GM04504 (cell line): ENCODE measurements around the gene CMA1.
"Not testable (repeated sequence)": the region's sequence is repeated elsewhere in the genome, so short reads cannot be mapped to it uniquely, and the experiment has no call there.

Source experiments
- DNase-seq: peaks from one replicate; pipeline ENCODE4 v3.0.0-alpha.2; 2012; ENCODE audit warnings: low read depth

The CMA1 gene, protein sequence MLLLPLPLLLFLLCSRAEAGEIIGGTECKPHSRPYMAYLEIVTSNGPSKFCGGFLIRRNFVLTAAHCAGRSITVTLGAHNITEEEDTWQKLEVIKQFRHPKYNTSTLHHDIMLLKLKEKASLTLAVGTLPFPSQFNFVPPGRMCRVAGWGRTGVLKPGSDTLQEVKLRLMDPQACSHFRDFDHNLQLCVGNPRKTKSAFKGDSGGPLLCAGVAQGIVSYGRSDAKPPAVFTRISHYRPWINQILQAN

DNA sequence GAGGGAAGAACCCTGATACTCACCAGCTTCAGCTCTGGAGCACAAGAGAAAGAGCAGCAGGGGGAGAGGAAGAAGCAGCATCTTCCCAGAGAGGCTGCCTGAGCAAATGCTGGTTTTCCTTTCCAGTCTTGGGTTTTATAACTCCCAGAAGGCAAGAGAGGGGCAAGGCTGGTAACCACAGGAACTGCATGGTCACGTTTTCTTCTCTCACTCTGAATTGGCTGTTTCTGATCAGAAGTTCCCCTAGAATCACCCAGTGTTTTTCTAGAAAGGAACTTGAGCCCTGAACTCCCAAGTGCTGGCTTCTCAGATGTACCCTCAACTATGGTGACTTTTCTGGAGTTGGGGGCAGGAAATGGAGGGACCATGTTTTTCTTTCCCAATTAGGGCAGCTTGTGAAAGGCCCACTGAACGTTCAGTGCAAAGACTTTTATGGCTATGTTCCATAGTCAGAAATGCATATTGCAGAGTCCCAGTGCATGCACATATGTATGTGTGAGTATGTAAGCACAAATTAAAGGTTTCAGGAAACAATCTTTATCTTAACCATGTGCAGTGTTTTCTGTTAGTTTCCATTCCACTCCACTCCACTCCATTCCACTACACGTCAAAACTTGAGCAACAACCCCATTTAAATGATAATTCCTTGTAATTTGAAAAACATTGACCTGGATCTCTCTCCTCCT is at the start of gene CMA1:
CMA1 (minus strand) TSS at position 111 of the 686 bp plus-strand sequence; CDS start at position 81, 30 bp downstream.
- DNase-seq = no peak

DNA sequence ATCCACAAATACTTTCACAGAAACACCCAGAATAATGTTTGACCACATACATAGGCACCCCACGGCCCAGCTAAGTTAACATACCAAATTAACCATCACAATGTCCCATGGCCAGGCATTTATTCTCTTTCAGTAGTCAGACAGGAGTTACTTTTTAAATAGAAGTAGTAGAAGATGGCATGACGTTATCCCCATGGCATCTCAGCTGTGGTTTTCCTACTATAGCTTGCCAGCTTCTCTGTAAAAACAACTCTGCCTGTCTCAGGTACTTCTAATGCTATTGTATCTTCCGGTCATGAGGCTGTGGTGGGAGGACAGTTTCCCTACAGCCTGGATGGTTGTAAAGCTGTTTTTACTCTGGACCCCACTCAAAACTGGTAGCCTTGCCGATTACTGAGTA is 48.7 kb upstream of the CMA1 start:
- no peak for DNase-seq

DNA sequence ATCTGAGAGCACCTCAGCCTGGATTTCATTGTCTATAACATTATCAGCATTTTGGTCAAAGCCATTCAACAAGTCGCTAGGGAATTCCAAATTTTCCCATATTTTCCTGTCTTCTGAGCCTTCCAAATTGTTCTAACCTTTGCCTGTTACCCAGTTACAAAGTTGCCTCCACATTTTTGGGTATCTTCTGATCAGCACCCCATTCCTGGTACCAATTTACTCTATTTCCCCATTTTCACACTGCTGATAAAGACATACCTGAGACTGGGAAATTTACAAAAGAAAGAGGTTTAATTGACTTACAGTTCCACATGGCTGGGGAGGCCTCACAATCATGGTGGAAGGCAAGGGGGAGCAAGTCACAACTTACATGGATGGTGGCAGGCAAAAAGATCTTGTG is 41.0 kb upstream of the CMA1 start:
- DNase-seq = not testable (repeated sequence)

DNA sequence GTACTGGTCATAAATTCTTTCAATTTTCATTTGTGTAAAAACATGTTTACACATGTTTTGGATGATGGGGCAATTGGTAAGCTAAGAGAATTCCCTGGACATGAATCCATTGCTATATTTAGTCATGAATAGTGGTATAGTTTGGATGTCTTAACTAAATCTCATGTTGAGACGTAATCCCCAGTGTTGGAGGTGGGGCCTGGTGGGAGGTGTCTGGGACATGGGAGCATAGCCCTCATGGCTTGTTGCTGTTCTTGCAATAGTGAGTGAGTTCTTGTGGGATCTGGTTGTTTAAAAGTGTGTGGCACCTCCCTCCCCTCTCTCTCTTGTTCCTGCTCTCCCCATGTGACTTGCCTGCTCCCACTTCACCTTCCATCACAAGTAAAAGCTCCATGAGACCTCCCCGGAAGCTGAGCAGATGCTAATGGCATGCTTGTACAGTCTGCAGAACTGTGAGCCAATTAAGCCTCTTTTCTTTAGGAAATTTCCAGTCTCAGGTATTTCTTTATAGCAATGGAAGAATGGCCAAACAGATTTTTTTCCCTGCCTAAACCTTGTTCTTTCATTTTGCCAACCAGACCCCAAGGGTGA is 34.4 kb upstream of the CMA1 start:
- no peak for DNase-seq

DNA sequence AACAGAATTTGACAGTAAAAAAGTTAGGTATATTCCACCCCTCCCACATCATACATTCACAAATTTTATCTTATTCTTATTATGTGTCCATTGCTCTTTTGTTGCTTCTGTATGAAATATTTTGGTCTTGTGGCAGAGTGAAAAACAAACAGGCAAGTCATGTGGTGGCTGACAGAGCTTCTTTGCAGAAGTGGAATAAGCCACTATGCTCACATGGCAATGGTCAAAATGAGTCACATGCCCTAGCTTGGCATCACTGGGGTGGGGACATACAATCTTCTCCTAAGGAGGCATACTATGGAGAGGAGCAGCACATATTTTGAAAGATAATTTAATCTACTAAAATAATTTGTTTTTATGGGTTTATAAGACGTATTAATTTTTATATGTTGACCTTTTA is 27.7 kb upstream of the CMA1 start:
- no peak for DNase-seq

DNA sequence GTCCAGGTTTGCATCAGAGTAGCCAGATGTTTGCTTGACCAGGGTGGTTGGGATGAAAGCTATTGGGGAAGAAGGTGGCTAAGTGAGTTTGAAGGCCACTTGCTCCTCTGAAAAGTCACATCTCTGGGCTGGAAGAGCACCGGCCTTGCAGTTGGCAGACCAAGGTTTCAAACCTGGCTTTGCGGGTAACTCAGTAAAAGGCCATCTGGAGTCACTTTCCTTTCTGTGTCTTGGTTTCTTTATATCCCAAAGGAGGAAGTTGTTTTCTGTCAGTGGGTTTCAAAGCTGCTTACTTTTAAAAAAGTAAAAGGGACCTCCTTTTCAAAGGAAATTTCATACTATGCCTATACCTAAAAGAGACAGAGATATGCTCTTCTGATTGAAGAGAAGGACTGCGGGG is 26.2 kb upstream of the CMA1 start:
- no peak for DNase-seq

DNA sequence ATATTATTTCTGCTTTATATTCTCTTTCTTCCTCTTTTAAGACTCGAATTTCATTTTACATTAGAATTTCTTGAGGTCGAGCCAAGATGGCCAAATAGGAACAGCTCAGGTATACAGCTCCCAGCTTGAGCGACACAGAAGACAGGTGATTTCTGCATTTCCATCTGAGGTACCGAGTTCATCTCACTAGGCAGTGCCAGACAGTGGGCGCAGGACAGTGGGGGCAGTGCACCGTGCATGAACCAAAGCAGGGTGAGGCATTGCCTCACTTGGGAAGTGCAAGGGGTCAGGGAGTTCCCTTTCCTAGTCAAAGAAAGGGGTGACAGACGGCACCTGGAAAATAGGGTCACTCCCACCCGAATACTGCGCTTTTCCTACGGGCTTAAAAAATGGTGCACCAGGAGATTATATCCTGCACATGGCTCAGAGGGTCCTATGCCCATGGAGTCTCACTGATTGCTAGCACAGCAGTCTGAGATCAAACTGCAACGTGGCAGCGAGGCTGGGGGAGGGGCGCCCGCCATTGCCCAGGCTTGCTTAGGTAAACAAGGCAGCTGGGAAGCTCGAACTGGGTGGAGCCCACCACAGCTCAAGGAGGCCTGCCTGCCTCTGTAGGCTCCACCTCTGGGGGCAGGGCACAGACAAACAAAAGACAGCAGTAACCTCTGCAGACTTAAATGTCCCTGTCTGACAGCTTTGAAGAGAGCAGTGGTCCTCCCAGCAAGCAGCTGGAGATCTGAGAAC is 18.0 kb upstream of the CMA1 start:
- DNase-seq = not testable (repeated sequence)

DNA sequence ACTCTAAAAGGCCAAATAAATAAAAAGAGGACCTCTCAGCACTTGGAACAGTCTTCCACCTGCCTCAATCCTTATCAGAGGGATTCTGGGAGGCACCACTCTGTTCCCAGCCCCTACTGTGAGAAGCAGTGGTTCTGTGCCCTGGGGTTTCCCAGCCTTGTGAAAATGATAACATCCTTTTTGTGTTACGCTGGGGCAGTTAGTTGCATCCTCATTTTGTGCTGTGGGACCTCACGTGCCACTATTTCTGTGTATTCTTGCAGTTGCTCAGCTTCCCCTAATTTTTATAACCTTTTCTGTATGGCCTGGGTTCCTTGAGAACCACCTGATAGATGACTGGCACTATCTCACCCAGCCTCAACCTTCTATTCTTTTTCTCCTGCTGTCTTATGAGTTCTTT is 10.8 kb upstream of the CMA1 start:
- DNase-seq = no peak

DNA sequence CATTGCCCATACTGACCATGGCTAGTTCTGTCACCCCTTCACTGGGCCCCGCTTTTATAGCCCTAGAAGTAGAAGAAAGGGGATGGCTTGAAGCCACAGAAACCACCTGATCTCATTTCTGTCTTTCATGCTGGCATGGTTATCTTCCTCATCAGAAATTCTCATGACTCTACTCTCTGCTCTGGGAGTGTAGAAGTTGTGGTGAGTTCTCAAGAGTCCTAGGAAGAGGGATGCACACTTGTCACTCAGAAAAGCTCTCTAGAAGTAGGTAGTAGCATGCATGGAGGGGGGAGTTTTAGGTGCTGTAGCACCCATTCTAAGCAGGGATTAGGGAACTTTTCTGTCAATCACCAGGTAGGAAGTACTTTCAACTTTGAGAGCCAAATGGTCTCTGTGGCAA is 6.1 kb upstream of the CMA1 start:
- no peak for DNase-seq

DNA sequence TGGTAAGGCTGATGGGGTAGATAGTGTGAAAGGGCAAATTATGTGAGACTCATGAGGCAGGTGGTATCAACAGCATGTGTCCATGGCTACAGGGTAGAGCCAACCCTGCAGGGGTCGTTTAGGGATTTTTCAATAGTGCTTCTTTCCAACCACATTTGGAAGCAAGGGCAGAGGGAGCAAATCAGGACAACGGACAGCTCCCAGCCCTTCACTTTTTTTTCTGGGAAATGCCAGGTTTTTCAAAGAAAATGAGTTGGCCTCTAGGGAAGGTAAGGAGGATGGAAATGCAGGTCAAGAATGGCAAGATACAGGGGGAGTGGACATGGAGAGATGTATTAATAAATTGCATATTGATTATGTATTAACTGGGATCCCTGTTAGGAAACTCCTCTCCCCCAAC is 4.9 kb upstream of the CMA1 start:
- no peak for DNase-seq

DNA sequence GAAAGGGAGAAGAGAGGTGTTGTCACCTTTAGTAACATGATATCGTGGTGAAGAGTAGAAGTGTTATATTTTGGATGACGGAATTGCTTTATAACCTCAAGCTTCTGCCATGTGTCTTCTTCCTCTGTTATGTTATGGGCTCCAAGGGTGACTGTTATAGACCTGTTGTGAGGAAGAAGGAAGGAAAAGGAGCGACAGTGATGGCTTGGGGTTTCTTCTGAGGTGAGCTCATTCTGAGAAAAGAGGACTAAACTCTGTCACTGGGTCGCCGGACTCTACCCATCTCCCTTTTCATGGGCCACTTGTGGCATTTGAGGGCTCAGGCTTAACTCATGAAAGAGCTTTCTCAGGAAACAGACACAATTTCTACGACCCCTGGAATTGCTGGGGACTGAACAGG is 1.6 kb downstream of the CMA1 start:
- no peak for DNase-seq

DNA sequence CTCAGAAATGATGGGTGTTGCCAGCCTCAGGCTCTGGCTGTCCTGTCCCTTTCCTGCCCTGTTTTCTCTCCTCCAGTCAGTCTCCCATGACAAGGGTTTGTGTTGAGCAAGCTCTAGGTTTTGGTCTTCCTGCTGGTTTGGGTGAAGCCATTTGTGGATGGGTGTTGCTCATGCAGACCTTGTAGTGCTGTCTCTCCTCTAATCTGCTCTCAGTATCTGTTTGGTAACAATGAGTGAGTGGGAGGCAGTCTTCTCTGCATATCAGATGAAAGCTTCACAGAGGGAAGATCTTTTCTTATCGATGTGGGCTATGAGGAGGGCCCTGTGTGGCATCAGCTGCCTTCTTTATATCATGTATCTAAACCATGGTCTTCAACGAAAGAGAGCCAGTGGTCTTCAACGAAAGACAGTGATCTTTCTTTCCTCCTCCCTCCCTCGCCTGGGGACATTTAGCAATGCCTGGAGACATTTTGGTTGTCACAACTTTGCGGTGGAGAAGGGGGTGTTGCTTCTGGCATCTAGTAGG is 3.6 kb downstream of the CMA1 start:
- DNase-seq = no peak

DNA sequence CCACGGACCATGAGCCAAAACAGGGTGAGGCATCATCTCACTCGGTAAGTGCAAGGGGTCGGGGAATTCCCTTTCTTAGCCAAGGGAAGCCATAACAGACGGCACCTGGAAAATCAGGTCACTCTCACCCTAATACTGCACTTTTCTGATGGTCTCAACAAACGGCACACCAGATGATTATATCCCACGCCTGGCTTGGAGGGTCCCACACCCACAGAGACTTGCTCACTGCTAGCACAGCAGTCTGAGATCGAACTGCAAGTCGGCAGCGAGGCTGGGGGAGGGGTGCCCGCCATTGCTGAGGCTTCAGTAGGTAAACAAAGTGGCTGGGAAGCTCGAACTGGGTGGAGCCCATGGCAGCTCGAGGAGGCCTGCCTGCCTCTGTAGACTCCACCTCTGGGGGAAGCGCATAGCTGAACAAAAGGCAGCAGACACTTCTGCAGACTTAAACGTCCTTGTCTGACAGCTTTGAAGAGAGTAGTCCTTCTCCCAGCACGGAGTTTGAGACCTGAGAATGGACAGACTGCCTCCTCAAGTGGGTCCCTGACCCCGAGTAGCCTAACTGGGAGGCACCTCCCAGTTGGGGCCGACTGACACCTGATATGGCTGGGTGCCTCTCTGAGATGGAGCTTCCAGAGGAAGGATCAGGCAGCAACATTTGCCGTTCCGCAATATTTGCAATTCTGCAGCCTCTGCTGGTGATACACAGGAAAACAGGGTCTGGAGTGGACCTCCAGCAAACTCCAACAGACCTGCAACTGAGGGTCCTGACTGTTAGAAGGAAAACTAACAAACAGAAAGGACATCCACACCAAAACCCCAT is 16.3 kb downstream of the CMA1 start:
- not testable (repeated sequence) for DNase-seq

DNA sequence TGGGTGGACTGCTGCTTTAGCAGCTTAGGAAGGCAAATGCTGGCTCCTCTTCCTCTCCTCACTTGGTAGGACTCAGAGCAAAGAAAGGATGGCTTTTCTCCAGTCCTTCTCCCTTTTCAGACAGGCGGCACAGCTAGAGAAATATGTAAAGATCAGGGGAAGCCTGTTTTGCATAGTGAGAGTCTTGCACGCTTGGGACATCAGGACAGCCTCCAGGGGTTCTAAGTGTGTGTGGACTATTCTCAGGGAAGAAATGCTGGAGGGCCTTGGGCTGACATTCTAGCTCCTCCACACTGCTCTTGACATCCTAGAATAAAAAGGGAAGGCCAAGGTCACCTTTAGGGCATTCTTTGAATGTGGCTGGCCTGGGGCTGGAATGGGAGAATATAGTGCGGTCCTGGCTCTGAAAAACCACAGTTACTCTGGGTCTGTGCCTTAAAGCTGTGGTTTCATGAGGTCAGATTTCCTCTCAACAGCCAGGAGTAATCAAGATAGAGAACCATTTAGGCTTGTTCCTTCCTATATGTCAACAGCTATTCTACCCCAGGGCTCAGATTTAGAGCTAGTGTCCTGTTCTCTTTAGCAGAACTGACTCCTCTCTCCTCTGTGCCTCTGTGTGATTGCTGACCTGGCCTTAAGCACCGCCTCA is 24.3 kb downstream of the CMA1 start:
- peak; percentile 3 for DNase-seq

DNA sequence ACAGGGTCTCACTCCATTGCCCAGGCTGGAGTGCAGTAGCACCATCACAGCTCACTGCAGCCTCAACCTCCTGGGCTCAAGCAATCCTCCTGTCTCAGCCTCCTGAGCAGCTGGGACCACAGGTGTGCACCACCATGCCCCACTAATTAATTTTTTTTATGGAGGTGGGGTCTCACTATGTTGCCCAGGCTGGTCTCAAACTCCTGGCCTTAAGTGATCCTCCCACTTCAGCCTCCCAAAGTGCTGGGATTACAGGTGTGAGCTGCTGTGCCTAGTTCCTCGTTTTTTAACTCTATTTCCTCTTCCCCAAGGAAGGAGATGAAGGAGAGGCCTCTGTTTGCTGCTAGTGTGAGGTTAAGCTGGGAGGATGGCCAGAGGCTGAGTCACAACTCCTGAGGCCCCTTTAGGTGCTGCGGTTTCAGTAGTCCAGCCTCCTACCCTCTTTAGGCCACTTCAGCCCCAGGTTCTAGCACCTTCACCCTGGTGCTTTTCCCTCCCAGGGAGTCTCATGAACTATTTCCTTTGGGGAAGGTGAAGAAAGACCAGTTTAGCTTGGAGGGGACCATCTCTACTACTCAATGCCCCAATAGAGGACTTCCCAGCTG is 25.3 kb downstream of the CMA1 start:
- peak; percentile 2 for DNase-seq

DNA sequence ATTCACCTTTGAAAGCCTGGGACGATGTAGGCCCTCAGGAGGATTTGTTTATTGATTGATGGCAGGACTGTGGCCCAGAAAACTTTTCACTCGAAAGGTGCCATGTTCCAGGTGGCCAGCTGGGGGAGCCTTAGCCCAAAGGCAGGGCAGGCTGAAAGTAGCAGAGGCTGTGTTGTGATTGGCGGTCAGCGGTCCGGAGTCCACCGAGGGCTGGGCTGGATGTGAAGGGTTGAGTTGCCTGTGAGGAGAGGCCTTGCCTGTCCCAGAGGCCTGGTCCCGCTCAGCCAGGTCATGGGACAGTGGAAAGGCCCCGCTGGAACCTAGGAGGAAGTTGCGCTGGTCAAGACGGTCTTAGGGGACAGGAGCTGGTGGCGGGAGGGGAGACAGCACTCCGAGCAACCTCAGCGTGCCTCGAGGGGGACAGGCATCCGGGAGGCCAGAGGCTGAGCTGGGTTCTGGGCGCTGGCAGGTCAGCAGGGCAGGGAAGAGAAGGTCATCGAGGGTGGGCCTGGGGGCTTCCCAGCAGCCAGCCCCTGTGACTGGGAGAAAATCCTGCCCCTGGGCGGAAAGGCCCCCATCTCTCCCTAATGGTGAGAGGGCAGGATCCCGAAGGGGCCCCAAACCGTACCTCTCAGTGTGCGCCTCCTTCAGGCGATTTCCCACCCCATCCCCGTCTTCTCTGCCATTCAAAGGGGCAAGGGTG is 26.3 kb downstream of the CMA1 start:
- no peak for DNase-seq

DNA sequence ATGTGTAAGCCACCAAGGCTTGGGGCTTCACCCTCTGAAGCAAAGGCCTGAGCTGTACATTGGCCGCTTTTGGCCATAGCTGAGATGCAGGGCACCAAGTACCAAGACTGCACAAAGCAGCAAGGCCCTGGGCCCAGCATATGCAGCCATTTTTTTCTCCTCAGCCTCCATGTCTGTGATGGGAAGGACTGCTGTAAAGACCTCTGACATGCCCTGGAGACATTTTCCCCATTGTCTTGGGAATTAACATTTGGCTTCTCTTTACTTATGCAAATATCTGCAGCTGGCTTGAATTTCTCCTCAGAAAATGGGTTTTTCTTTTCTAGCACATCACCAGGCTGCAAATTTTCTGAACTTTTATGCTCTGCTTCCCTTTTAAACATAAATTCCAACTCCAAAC is 28.1 kb downstream of the CMA1 start:
- DNase-seq = not testable (repeated sequence)

DNA sequence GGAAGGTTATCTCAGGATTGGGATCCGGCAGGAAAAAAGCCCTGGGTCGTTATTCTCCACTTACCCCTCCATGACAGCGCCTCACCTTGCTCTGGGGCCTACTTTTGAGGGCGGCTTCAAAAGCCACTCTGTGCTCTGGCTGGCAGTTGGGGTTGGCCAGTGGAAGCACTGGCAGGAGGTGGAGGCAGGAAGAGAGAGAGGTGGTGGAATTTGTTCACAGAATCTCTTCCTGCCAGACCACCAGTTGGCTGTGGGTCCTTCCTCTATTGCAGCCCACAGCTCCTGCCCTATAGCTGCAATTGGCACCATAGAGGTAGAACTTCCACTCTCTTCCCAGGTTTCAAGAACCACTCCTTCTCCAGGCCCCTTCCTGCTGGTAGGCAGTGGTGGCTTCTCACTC is 32.8 kb downstream of the CMA1 start:
- DNase-seq = no peak

DNA sequence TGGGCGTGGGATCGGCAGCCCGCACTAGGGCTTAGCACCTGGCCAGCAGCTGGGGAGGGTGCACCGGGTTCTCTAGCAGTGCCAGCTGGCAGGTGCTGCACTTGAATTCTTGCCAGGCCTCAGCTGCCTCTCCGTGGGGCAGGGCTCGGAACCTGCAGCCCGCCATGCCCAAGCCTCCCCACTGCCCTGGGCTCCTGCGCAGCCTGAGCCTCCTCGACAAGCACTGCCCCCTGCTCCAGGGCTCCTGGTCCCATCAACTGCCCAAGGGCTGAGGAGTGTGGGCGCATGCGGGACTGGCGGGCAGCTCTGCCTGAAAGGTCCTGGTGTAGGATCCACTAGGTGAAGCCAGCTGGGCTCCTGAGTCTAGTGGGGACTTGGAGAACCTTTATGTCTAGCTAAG is 34.9 kb downstream of the CMA1 start:
- DNase-seq = no peak

DNA sequence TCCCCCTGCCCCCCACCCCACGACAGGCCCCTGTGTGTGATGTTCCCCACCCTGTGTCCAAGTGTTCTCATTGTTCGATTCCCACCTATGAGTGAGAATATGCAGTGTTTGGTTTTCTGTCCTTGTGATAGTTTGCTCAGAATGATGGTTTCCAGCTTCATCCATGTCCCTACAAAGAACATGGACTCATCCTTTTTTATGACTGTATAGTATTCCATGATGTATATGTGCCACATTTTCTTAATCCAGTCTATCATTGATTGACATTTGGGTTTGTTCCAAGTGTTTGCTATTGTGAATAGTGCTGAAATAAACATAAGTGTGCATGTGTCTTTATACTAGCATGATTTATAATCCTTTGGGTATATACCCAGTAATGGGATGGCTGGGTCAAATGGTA is 37.6 kb downstream of the CMA1 start:
- not testable (repeated sequence) for DNase-seq
